Measurements from ENCODE around the gene MRPS12. TPM values are rescaled to one million over a fixed set of nuclear protein-coding genes. Genes with fewer than 3 reads are reported as not detected.

MRPS12 gene
- total RNA-seq, 4 donors from 2014 or later: 27.2 to 74.6 (median 44.2) TPM

GRCh38 chr19:38949580-38950367, 19.0 kb downstream of the MRPS12 start:
- peaks cover 6 to 14% (median 10%) of the 10 kb centered on the region in 3 donors for H3K4me1 ChIP-seq
- TF ChIP-seq POLR2A (IDR thresholded peaks at IDR 0.05) (no peak), CTCF (IDR thresholded peaks at IDR 0.05) (no peak)
- no peaks in the 10 kb centered on the region for H3K9me3 ChIP-seq
- no peak overlapping the region for H3K27ac ChIP-seq
- peaks cover 0 to 13% (median 0%) of the 10 kb centered on the region in 3 donors for H3K36me3 ChIP-seq
- no peaks in the 10 kb centered on the region for H3K27me3 ChIP-seq
- peak overlapping the region; percentile 17 to 64 (median 40) for H3K4me3 ChIP-seq
- WGBS, 2 donors: 12 to 16% methylated on average over 31 to 38 of the region's 72 CpGs
- DNase-seq: no peak
- intact Hi-C loops (cut with DNase I): no loop called here

GRCh38 chr19:38951187-38951586, 20.4 kb downstream of the MRPS12 start:
- no peak overlapping the region for H3K27ac ChIP-seq
- TF ChIP-seq POLR2A (IDR thresholded peaks at IDR 0.05): no peak
- no peak for TF ChIP-seq CTCF (IDR thresholded peaks at IDR 0.05)
- peaks cover 6 to 14% (median 10%) of the 10 kb centered on the region in 3 donors for H3K4me1 ChIP-seq
- no peaks in the 10 kb centered on the region for H3K27me3 ChIP-seq
- no peaks in the 10 kb centered on the region for H3K9me3 ChIP-seq
- intact Hi-C loops (cut with DNase I): no loop called here
- H3K36me3 ChIP-seq: peaks cover 0 to 8% (median 0%) of the 10 kb centered on the region in 3 donors
- 75 to 86% methylated on average over 3 of the region's 3 CpGs for WGBS, 2 donors
- H3K4me3 ChIP-seq: no peak overlapping the region
- DNase-seq: no peak

- WGBS, 2 donors: 66 to 71% methylated on average over 11 to 13 of the region's 13 CpGs
- TF ChIP-seq CTCF (IDR thresholded peaks at IDR 0.05): peak in 1 of 6 experiments; percentile 13
- no peak for TF ChIP-seq POLR2A (IDR thresholded peaks at IDR 0.05)
- H3K4me1 ChIP-seq: peaks cover 6 to 14% (median 10%) of the 10 kb centered on the region in 3 donors
- no peak for DNase-seq
- H3K4me3 ChIP-seq: no peak overlapping the region
- peaks cover 0 to 6% (median 0%) of the 10 kb centered on the region in 3 donors for H3K36me3 ChIP-seq
- no peaks in the 10 kb centered on the region for H3K9me3 ChIP-seq
- no peak overlapping the region for H3K27ac ChIP-seq
- intact Hi-C loops (cut with DNase I): no loop called here
- H3K27me3 ChIP-seq: no peaks in the 10 kb centered on the region
Observed at GRCh38 chr19:38952395-38953165, 21.8 kb downstream of the MRPS12 start.

GRCh38 chr19:38953677-38954076, 22.9 kb downstream of the MRPS12 start:
- Histone ChIP-seq H3K4me3 (no peak overlapping the region), H3K27ac (no peak overlapping the region), H3K36me3 (peaks cover 0 to 9% (median 0%) of the 10 kb centered on the region in 3 donors), H3K9me3 (no peaks in the 10 kb centered on the region), H3K4me1 (peaks cover 6 to 14% (median 10%) of the 10 kb centered on the region in 3 donors), H3K27me3 (no peaks in the 10 kb centered on the region)
- intact Hi-C loops (cut with DNase I): no loop called here
- 71 to 72% methylated on average over 4 of the region's 4 CpGs for WGBS, 2 donors
- no peak for DNase-seq
- TF ChIP-seq POLR2A (IDR thresholded peaks at IDR 0.05) (no peak), CTCF (IDR thresholded peaks at IDR 0.05) (no peak)

GRCh38 chr19:38956264-38956663, 25.5 kb downstream of the MRPS12 start:
- Histone ChIP-seq H3K9me3 (no peaks in the 10 kb centered on the region), H3K27me3 (no peaks in the 10 kb centered on the region), H3K4me1 (no peaks in the 10 kb centered on the region), H3K27ac (no peak overlapping the region), H3K36me3 (peaks cover 0 to 9% (median 0%) of the 10 kb centered on the region in 3 donors), H3K4me3 (no peak overlapping the region)
- intact Hi-C loops (cut with DNase I): no loop called here
- DNase-seq: no peak
- WGBS, 2 donors: 86 to 88% methylated on average over 2 of the region's 2 CpGs
- TF ChIP-seq POLR2A (IDR thresholded peaks at IDR 0.05): no peak
- no peak for TF ChIP-seq CTCF (IDR thresholded peaks at IDR 0.05)

Data from esophagus squamous epithelium (tissue), 5 donors.